ENCODE results near the gene ROGDI.

DNA sequence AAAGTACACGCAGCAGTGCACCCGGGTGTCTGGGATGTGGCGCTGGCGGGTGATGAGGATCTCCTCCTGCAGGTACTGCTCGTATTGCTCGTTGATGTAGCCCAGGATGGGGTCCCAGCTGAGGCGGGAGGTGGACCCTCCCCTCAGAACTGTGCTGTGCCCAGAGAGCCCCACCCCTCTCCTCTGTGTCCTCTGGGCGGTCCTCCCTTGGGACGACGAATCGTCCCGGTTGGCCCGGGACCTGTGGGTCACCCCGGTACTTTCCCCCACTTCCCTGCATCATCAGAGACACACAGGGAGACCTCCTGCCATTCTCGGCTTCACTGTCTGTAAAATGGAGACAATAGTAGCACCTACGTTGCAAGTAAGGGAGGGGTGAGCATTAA lies 18.5 kb downstream of the ROGDI start:
- TF ChIP-seq, protein P1, sequence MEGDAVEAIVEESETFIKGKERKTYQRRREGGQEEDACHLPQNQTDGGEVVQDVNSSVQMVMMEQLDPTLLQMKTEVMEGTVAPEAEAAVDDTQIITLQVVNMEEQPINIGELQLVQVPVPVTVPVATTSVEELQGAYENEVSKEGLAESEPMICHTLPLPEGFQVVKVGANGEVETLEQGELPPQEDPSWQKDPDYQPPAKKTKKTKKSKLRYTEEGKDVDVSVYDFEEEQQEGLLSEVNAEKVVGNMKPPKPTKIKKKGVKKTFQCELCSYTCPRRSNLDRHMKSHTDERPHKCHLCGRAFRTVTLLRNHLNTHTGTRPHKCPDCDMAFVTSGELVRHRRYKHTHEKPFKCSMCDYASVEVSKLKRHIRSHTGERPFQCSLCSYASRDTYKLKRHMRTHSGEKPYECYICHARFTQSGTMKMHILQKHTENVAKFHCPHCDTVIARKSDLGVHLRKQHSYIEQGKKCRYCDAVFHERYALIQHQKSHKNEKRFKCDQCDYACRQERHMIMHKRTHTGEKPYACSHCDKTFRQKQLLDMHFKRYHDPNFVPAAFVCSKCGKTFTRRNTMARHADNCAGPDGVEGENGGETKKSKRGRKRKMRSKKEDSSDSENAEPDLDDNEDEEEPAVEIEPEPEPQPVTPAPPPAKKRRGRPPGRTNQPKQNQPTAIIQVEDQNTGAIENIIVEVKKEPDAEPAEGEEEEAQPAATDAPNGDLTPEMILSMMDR (IDR thresholded peaks at IDR 0.05), result no peak
- no peak for TF ChIP-seq POLR2AphosphoS5 (IDR thresholded peaks at IDR 0.05)

Data from gastroesophageal sphincter (tissue), 3 donors.